Panc1 (cell line): Measurements from ENCODE around the gene TTLL6. TPM values are rescaled to one million over a fixed set of nuclear protein-coding genes. Genes with fewer than 3 reads are reported as not detected.

ENCODE experiments used
- ATAC-seq: fragments of 200-7000 bp; cut with Tn5 transposase; 2 replicates; pipeline ENCODE4 v1.9.1; 2020; ENCODE audit warnings: mild to moderate bottlenecking, moderate library complexity
- BruUV-seq: library from RNA; stranded (reverse); fragments of 400-500 nt; replicated peaks from 2 replicates; lab custom pipeline; 2021; lab: Mats Ljungman, UMichigan
- CTCF ChIA-PET: fragments of 300-600 bp; sonication (Branson Sonifier 250); formaldehyde crosslinking; loops from one replicate; lab custom pipeline; 2022; ENCODE audit warnings: antibody characterized with exemption; lab: Charles Lee
- POLR2A ChIA-PET: fragments of 300-600 bp; sonication (Branson Sonifier 250); formaldehyde crosslinking; loops from one replicate; lab custom pipeline; 2022; ENCODE audit warnings: antibody characterized with exemption; lab: Charles Lee
- DNase-seq: peaks from one replicate; pipeline ENCODE4 v3.0.0-alpha.2; 2010; ENCODE audit warnings: low read depth, low spot score
- H3K27ac ChIP-seq: 2 replicates; pipeline ENCODE4 v1.5.1; 2011; ENCODE audit warnings: mild to moderate bottlenecking, low read length, inconsistent platforms
- H3K27me3 ChIP-seq: fragments of 200-500 bp; sonication (Bioruptor generic); 2 replicates; pipeline ENCODE4 v1.6.0; 2014; ENCODE audit warnings: low read length, inconsistent platforms; ENCODE audit not compliant: control insufficient read depth, insufficient read depth
- H3K36me3 ChIP-seq: fragments of 200-500 bp; sonication (Bioruptor generic); 2 replicates; pipeline ENCODE4 v1.5.1; 2014; ENCODE audit warnings: inconsistent platforms, mild to moderate bottlenecking, low read length, moderate library complexity; ENCODE audit not compliant: control insufficient read depth, insufficient read depth
- H3K4me1 ChIP-seq: 2 replicates; pipeline ENCODE4 v1.5.1; 2011; ENCODE audit warnings: inconsistent platforms, mild to moderate bottlenecking, low read length, moderate library complexity; ENCODE audit not compliant: control insufficient read depth, insufficient read depth
- H3K4me3 ChIP-seq, 2 experiments: 2 replicates each; pipeline ENCODE4 v1.5.1; 2011 to 2012; ENCODE audit warnings: low read depth in 2 of 2, low read length in 2 of 2, mild to moderate bottlenecking in 2 of 2, inconsistent platforms in 1 of 2, moderate library complexity in 1 of 2
- H3K9me3 ChIP-seq: fragments of 200-500 bp; sonication (Bioruptor generic); 2 replicates; pipeline ENCODE4 v1.5.1; 2014; ENCODE audit warnings: low read depth, mild to moderate bottlenecking, inconsistent platforms, low read length, moderate library complexity; ENCODE audit not compliant: control insufficient read depth, insufficient read depth
- POLR2AphosphoS5 ChIP-seq: IDR thresholded peaks from 2 replicates; pipeline ENCODE4 v1.6.1; 2012; ENCODE audit warnings: mild to moderate bottlenecking, low read depth, low read length, moderate library complexity
- SIN3A ChIP-seq: IDR thresholded peaks from 2 replicates; pipeline ENCODE4 v1.6.1; 2012; ENCODE audit warnings: low read depth, mild to moderate bottlenecking, low read length, moderate library complexity, borderline replicate concordance; ENCODE audit not compliant: insufficient read depth
- TCF7L2 ChIP-seq: IDR thresholded peaks from 2 replicates; pipeline ENCODE4 v1.6.1; 2011; ENCODE audit warnings: mild to moderate bottlenecking, low read depth, low read length, inconsistent platforms
- in situ Hi-C: cut with HindIII; loops from 2 replicates; pipeline ENCODE4 v1.10.0; 2016; ENCODE audit warnings: low sequenced_read_pairs, low pct_unique_long_range_greater_than_20kb
- intact Hi-C: fragments of 100-400 bp; cut with micrococcal nuclease; formaldehyde crosslinking; loops from one replicate; pipeline ENCODE4 v1.10.0; 2022; ENCODE audit not compliant: unreplicated experiment
- total RNA-seq: library from RNA; stranded (reverse); gene quantifications from one replicate; pipeline ENCODE4 v1.2.1, GENCODE V29; 2021; ENCODE audit not compliant: unreplicated experiment
- TF ChIP-seq, protein P1 (sequence below), 2 experiments: IDR thresholded peaks; 2 replicates each; pipeline ENCODE4 v1.6.1; 2011 to 2012; ENCODE audit warnings: low read depth in 2 of 2, control low read depth in 1 of 2, low read length in 1 of 2, mild to moderate bottlenecking in 1 of 2, moderate library complexity in 1 of 2; ENCODE audit not compliant: insufficient read depth in 1 of 2
- TF ChIP-seq, protein P2 (sequence below): fragments of 450-650 bp; IDR thresholded peaks from 2 replicates; pipeline ENCODE4 v1.5.1; 2017; ENCODE audit warnings: mild to moderate bottlenecking

Gene TTLL6
- total RNA-seq, 1 experiment from 2014 or later, result 2.5 TPM

DNA sequence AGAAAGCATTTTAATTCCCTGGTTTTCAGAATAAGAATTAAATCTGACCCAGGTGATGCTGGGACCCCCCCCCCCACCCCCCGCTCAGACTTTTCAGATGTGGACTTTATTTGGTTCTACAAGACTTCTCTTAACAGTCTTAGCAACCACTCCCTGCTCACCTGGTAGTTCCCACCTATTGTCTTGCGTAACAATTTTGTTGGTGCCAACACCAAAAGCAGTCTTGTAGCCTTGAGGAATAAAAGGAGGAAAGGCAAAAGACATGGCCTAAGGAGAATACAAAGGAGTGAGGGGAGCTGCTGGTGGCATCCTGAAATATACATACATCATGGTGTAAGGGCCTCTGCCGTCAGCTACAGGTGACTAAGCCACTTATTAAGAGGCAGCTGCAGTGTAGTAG lies 5.0 kb downstream of the TTLL6 start:
- no peak for TF ChIP-seq TCF7L2
- H3K27me3 ChIP-seq, result peaks cover 8% of the 10 kb centered on the region; the same call in 1 of the 2 replicates
- POLR2A ChIA-PET, result interaction anchor here (0.6 to 0.8 kb wide), 2 partner anchors 67 kb away, joined by 3 to 4 read pairs; no protein-coding TSS in a partner anchor
- DNase-seq, result no peak
- no peaks in the 10 kb centered on the region for H3K36me3 ChIP-seq
- BruUV-seq, result no TSS peak
- in situ Hi-C loops, result loop anchor here (10.0 kb wide), 1 partner anchor 73 kb away; no protein-coding TSS in a partner anchor
- peaks cover 2% of the 10 kb centered on the region; the same call in 1 of the 2 replicates for H3K4me1 ChIP-seq
- CTCF ChIA-PET, result interaction anchor here (0.5 to 8.9 kb wide), 5 partner anchors 68 to 225 kb away, joined by 3 to 111 read pairs (median 5); no protein-coding TSS in a partner anchor
- no peaks in the 10 kb centered on the region for H3K9me3 ChIP-seq
- intact Hi-C loops, result no loop called here
- no peak for ATAC-seq
- no peak overlapping the region for H3K4me3 ChIP-seq
- H3K27ac ChIP-seq, result no peak overlapping the region

DNA sequence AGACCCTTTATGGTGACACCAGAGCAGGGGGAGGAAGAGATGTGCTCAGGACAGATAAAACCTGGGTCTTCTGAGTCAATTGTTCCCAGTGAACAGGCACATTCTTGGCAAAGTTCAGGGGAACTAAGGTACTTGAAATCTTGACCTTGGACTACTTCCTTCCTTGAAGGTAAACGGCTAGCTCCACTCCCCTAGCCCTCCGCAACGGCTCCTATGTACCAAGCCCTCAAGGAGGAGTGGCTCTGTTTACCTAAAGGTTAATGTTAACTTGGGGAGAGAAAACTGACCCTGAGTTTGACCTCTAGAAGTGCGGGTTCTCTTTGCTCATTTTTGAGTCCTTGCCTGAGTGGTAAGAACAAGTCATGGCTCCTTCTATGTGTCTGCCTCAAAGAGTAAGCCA lies 7.8 kb downstream of the TTLL6 start:
- Histone ChIP-seq H3K9me3 (no peaks in the 10 kb centered on the region), H3K4me3 (no peak overlapping the region), H3K4me1 (peaks cover 3% of the 10 kb centered on the region; the same call in 1 of the 2 replicates), H3K27ac (peak overlapping the region; percentile 5; the same call in 1 of the 2 replicates), H3K36me3 (no peaks in the 10 kb centered on the region), H3K27me3 (no peaks in the 10 kb centered on the region; the same call in 1 of the 2 replicates)
- in situ Hi-C loops, result no loop called here
- no peak for DNase-seq
- intact Hi-C loops, result loop anchor here (10.0 kb wide), 1 partner anchor 226 kb away; no protein-coding TSS in a partner anchor
- no peak for ATAC-seq
- no TSS peak for BruUV-seq
- TF ChIP-seq TCF7L2, result no peak
- TF ChIP-seq, protein P1, sequence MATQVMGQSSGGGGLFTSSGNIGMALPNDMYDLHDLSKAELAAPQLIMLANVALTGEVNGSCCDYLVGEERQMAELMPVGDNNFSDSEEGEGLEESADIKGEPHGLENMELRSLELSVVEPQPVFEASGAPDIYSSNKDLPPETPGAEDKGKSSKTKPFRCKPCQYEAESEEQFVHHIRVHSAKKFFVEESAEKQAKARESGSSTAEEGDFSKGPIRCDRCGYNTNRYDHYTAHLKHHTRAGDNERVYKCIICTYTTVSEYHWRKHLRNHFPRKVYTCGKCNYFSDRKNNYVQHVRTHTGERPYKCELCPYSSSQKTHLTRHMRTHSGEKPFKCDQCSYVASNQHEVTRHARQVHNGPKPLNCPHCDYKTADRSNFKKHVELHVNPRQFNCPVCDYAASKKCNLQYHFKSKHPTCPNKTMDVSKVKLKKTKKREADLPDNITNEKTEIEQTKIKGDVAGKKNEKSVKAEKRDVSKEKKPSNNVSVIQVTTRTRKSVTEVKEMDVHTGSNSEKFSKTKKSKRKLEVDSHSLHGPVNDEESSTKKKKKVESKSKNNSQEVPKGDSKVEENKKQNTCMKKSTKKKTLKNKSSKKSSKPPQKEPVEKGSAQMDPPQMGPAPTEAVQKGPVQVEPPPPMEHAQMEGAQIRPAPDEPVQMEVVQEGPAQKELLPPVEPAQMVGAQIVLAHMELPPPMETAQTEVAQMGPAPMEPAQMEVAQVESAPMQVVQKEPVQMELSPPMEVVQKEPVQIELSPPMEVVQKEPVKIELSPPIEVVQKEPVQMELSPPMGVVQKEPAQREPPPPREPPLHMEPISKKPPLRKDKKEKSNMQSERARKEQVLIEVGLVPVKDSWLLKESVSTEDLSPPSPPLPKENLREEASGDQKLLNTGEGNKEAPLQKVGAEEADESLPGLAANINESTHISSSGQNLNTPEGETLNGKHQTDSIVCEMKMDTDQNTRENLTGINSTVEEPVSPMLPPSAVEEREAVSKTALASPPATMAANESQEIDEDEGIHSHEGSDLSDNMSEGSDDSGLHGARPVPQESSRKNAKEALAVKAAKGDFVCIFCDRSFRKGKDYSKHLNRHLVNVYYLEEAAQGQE (IDR thresholded peaks at IDR 0.05; ENCODE audit: insufficient read depth in 1 of 2, low read depth in 2 of 2, low read length in 1 of 2), result no peak
- no peak for TF ChIP-seq SIN3A
- TF ChIP-seq, protein P2, sequence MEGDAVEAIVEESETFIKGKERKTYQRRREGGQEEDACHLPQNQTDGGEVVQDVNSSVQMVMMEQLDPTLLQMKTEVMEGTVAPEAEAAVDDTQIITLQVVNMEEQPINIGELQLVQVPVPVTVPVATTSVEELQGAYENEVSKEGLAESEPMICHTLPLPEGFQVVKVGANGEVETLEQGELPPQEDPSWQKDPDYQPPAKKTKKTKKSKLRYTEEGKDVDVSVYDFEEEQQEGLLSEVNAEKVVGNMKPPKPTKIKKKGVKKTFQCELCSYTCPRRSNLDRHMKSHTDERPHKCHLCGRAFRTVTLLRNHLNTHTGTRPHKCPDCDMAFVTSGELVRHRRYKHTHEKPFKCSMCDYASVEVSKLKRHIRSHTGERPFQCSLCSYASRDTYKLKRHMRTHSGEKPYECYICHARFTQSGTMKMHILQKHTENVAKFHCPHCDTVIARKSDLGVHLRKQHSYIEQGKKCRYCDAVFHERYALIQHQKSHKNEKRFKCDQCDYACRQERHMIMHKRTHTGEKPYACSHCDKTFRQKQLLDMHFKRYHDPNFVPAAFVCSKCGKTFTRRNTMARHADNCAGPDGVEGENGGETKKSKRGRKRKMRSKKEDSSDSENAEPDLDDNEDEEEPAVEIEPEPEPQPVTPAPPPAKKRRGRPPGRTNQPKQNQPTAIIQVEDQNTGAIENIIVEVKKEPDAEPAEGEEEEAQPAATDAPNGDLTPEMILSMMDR, result no peak
- TF ChIP-seq POLR2AphosphoS5, result no peak
- ChIA-PET POLR2A (no interaction called here), CTCF (interaction anchor here (0.6 kb wide), 1 partner anchor 218 kb away, joined by 13 read pairs; no protein-coding TSS in a partner anchor)

DNA sequence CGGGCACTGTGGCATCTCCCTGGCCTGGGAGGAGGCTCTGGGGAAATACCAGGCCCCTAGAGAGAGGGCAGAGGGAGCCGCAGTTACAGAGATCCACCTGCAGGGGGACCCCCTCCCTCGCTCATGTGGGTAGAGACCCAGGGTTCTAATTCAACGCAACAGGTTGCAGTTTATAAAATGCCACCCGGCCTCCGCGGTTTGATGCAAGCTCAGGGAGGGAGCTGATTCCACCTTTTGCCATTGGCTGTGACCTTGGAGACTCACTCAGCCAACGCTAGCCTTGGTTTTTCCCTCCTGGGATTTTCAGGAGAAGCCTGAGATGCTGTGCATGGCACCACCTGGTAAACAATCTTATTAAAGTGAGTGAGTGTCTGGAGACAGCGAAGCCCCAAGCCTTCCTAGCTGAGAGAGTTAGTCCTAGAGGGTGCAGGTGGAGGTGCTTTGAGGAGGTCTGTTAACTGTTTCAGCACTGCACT lies 12.1 kb downstream of the TTLL6 start:
- Histone ChIP-seq H3K36me3 (no peaks in the 10 kb centered on the region), H3K27me3 (no peaks in the 10 kb centered on the region; the same call in 1 of the 2 replicates), H3K9me3 (no peaks in the 10 kb centered on the region), H3K27ac (no peak overlapping the region), H3K4me3 (no peak overlapping the region), H3K4me1 (peaks cover 3% of the 10 kb centered on the region; the same call in 1 of the 2 replicates)
- BruUV-seq, result no TSS peak
- in situ Hi-C loops, result loop anchor here (5.0 kb wide), 1 partner anchor 68 kb away; no protein-coding TSS in a partner anchor
- TF ChIP-seq, protein P1 (IDR thresholded peaks at IDR 0.05; ENCODE audit: insufficient read depth in 1 of 2, low read depth in 2 of 2, low read length in 1 of 2), result no peak
- TF ChIP-seq, protein P2, result peak; percentile 99
- TF ChIP-seq POLR2AphosphoS5 (no peak), TCF7L2 (no peak)
- CTCF ChIA-PET, result interaction anchor here (0.5 to 4.9 kb wide), 9 partner anchors 9 to 126 kb away, joined by 3 to 60 read pairs (median 4); no protein-coding TSS in a partner anchor
- no peak for DNase-seq
- POLR2A ChIA-PET, result no interaction called here
- intact Hi-C loops, result loop anchor here (1.0 to 10.0 kb wide), 2 partner anchors 73 to 230 kb away; no protein-coding TSS in a partner anchor
- peak; percentile 97 for ATAC-seq
